Esophagus squamous epithelium (tissue), 4 donors: ENCODE data around the gene PLCB1.

Source experiments
- CTCF ChIP-seq, 6 experiments: fragments of 450-650 bp in 4 of 6; fragments of 200-600 bp in 2 of 6; sonication (generic) in 2 of 6; IDR thresholded peaks; one replicate each; pipeline ENCODE4 v1.5.1; 2016 to 2019; ENCODE audit warnings: antibody characterized with exemption in 6 of 6, mild to moderate bottlenecking in 4 of 6, moderate library complexity in 4 of 6
- POLR2A ChIP-seq, 4 donors: fragments of 450-650 bp; IDR thresholded peaks; one replicate each; pipeline ENCODE4 v1.6.1; 2017; ENCODE audit warnings: antibody characterized with exemption in 4 of 4, mild to moderate bottlenecking in 4 of 4, moderate library complexity in 3 of 4

GRCh38 chr20:8229090-8229489 is 97.0 kb downstream of the PLCB1 start:
- TF ChIP-seq CTCF (IDR thresholded peaks at IDR 0.05): no peak
- TF ChIP-seq POLR2A (IDR thresholded peaks at IDR 0.05): no peak
